ENCODE results near the gene PLD2.

DNA sequence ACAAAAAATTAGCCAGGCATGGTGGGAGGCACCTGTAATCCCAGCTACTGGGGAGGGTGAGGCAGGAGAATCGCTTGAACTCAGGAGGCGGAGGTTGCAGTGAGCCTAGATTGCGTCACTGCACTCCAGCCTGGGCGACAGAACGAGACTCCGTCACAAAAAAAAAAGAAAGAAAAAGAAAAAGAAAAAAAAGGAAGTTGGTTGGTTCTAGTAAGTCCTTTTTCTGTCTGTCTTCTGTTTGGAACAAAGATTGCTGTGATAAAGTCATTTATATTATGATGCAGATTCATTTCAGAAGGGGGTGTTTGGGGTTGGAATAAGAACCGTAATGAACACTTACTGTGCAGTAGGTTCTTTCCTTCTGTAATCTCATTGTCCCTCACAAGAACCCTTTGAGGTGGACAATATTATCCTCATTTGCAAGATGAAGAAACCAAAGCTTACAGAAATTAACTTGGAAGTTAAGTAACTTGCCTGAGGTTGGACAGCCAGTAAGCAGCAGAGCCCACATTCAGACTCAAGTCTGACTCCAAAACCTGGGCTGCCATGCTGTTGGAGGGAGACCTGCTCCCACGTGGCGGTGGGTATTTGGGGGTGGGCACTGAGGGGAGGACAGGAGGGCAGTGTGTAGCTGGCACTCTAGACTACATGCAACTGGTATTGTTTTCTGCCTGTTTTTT lies 36.5 kb downstream of the PLD2 start:
- TF ChIP-seq EZH2 (IDR thresholded peaks at IDR 0.05; ENCODE audit: low read length, unreplicated experiment) (no peak), EZH2phosphoT487 (IDR thresholded peaks at IDR 0.05; ENCODE audit: borderline replicate concordance, low read length) (no peak)
